GM10266 (cell line): ENCODE measurements around the gene TEC.

Experiments
- DNase-seq: peaks from one replicate; pipeline ENCODE4 v3.0.0; 2012; ENCODE audit errors: extremely low spot score
- TF ChIP-seq, protein P1 (sequence below): IDR thresholded peaks from 2 replicates; pipeline ENCODE4 v1.5.1; 2012; ENCODE audit warnings: mild to moderate bottlenecking, low read depth; ENCODE audit not compliant: control insufficient read depth, insufficient read depth; ENCODE audit errors: missing control alignments

Gene TEC

DNA sequence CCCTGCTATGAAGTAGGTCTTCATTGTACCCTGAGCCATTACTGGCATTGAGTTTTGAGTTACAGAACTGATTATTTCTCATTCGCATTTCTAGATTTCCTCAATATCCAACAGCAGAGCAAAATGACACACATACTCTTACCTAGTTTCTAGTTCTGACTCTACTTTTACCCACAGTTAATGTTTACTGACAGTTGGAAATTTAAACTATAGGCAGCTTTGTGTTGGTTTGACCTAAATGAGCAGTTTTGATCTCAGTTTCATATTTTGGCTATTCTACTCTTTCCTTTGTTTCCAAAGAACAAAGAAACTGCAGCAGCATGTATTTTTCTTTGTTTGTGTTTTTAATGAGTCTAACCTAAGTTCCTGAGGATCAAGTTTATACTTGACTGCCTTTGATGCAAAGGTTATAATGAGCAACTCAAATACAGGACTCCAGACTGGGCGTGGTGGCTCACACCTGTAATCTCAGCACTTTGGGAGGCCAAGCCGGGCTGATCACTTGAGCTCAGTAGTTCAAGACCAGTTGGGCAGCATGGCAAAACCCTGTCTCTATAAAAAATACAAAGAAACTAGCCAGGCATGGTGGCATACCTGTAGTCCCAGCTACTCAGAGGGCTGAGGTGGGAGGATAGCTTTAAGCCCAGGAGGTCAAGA lies 166.0 kb downstream of the TEC start:
- no peak for DNase-seq
- TF ChIP-seq, protein P1, sequence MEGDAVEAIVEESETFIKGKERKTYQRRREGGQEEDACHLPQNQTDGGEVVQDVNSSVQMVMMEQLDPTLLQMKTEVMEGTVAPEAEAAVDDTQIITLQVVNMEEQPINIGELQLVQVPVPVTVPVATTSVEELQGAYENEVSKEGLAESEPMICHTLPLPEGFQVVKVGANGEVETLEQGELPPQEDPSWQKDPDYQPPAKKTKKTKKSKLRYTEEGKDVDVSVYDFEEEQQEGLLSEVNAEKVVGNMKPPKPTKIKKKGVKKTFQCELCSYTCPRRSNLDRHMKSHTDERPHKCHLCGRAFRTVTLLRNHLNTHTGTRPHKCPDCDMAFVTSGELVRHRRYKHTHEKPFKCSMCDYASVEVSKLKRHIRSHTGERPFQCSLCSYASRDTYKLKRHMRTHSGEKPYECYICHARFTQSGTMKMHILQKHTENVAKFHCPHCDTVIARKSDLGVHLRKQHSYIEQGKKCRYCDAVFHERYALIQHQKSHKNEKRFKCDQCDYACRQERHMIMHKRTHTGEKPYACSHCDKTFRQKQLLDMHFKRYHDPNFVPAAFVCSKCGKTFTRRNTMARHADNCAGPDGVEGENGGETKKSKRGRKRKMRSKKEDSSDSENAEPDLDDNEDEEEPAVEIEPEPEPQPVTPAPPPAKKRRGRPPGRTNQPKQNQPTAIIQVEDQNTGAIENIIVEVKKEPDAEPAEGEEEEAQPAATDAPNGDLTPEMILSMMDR, result no peak

DNA sequence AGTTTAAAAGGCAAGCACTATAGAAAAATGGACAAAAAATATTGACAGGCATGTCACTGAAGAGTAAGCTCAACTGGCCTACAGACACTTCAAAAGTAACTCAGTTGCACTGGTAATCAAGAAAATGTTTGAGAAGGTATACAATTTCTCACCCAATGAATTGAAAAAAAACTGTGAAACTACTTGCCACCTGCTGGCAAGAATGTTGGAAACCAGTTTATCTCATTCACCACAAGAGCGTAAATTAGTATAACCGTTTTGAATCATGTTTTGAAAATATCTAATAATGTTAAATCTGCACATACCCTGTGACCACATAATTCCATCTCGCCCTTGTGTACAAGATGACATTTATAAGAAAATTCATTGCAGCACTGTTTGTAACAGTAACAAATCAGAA lies 167.3 kb downstream of the TEC start:
- no peak for DNase-seq
- TF ChIP-seq, protein P1, result no peak

GRCh38 chr4:48100256-48100655 lies 169.4 kb downstream of the TEC start:
- DNase-seq, result no peak
- TF ChIP-seq, protein P1, result no peak

- TF ChIP-seq, protein P1, result no peak
- DNase-seq, result no peak
Measured at GRCh38 chr4:48095441-48095840, 174.2 kb downstream of the TEC start.

- no peak for DNase-seq
- TF ChIP-seq, protein P1, result no peak
Measured at GRCh38 chr4:48093991-48094416, 175.6 kb downstream of the TEC start.

GRCh38 chr4:48090621-48091020 lies 179.0 kb downstream of the TEC start:
- DNase-seq, result no peak
- TF ChIP-seq, protein P1, result no peak

GRCh38 chr4:48085821-48086589 lies 183.6 kb downstream of the TEC start:
- DNase-seq, result no peak
- TF ChIP-seq, protein P1, result no peak
